Cerebellar nuclear complex (tissue), 1 donor: ENCODE data around the gene MAT2A.
"Not testable (repeated sequence)": the region's sequence is repeated elsewhere in the genome, so short reads cannot be mapped to it uniquely, and the experiment has no call there.

ENCODE experiments used
- DNase-seq, 2 experiments: peaks; one replicate each; lab custom pipeline; 2025; lab: John Stamatoyannopoulos, UW

Gene MAT2A

GRCh38 chr2:85547859-85548607 lies 9.1 kb downstream of the MAT2A start:
- no peak for DNase-seq

DNA sequence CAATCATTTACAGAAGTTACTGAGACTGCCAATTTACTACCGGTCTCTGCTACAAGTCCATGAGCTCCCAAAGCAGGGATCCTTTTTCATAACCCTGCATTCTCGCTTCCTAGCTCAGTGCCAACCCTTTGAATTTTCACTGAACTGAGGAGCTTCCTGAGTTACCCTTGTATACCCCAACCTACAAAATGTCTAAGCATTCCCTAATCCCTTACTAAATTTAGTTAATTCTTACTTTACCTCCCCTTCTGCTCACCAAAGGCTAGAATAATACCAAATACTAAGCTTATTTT lies 9.6 kb downstream of the MAT2A start:
- DNase-seq: no peak

GRCh38 chr2:85549095-85549494 lies 10.1 kb downstream of the MAT2A start:
- DNase-seq: no peak

DNA sequence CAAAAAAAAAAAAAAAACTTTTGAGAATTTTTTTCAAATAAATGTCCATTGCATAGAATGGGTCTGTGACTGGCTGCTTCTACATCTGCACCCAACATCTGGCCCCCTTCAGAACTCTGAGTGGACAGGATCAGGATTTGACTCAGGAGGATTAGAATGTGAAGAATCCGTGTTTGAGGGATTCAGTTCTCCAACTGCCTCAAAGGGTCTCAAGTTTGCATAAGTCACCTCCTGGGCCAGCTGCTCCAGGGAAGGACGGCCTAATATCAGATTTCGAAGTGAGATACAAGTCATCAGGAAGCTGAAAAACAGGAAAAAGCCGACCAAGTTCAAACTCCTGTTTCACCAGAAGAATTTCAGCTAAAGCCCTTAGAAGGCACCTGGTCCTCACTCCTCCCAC lies 10.9 kb downstream of the MAT2A start:
- DNase-seq: no peak

DNA sequence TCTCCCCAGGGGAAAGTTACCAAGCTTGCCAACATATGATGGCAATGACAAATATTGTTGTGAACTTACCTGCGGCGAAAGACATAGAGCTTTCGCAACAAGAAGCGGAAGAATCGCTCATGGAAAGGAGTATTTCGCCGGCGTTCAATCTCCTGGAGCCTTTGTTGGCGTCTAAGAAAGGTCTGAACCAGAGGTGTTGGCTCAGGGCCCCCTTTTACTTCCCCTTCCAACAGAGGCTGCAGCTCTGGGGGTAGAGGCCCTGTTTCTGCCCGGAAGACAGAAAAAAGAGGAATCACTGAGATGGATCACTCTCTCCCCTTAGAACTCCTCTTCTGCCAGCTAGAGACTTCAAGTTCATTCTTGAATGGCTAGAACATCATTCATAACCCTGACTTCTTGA lies 11.5 kb downstream of the MAT2A start:
- no peak for DNase-seq

DNA sequence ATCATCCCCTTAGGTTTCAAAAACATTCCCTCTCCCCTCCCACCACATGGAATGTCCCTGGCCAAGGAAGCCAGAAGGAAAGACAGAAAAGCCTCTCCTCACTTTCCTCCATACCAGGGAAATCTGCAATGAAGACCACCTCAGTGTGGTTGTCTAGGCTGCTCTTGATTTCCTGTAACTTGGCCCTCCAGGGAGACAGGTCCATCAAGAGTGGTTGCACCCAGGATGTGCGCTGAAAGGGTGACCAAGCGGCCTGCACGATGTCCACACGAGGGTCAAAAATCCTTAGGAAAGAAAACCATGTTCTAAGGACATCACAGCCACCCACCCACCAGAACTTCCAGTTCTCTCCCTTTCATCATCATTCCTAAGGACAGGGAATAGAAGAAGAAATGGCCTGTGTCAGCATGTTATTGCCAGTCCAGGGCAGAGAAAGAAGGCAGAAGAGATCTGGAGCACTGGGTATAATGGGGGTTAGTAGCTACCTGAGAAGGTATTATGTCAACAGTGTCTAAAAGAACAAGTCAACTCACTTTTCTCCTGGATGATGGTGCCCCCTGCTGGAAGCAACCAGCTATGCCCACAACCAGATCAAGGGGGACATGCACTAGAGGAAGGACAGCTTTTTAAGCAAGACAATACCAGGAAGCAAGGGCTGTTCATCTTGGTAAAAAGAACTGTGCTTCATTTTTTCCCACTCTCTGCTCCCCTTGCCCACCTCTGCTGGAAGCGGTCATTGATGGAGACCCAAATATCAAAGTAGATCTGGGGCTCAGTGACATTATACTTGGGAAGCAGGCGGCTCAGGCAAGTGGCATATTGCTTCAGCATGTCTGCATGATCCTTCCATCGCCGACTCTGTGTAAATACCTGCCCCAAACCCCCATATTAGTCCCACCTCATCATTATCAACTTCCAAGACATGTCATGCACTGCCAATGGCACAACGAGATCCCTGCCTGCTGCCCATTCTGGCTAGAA lies 13.0 kb downstream of the MAT2A start:
- DNase-seq: peak; percentile 7 to 48

DNA sequence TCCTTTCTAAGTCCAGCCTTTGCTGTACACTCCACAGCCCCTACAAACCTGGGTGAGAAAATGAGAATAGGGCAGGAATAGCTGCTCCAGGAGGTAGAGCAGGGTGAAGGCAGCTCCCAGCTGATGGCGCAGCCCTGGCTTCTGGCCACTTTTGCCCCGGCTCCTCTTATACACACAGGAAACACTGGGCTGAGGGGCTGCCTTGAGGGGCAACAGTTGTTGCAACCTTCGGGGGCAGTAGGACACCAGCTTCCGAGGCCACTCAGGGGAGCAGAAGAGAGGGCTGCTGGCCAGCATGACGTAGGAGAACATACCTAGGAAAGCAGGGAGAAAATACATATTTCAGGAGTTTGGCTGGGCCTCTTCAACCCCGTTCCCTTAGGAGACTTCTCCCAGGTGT lies 14.2 kb downstream of the MAT2A start:
- no peak for DNase-seq

GRCh38 chr2:85554980-85555612 lies 16.1 kb downstream of the MAT2A start:
- DNase-seq: no peak

GRCh38 chr2:85557130-85557529 lies 18.2 kb downstream of the MAT2A start:
- no peak for DNase-seq

DNA sequence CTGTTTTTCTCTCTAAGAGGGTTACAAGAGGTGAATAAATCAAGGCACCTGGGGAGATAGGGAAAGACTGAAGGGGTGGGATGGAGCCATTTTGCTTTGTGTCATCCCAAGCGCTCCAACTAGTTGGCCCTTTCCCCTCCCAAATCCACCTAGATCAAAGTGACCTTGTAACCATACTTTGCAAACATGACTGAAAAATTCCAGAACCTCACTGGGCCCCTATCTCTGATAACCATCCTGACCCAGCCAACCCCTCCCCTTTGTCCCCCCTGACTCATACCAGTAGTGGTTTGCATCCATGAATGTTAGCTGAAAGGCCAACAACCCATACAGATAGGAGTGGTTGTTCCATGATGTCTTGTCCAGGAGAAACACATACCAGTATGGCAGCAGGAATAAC lies 19.2 kb downstream of the MAT2A start:
- DNase-seq: no peak

DNA sequence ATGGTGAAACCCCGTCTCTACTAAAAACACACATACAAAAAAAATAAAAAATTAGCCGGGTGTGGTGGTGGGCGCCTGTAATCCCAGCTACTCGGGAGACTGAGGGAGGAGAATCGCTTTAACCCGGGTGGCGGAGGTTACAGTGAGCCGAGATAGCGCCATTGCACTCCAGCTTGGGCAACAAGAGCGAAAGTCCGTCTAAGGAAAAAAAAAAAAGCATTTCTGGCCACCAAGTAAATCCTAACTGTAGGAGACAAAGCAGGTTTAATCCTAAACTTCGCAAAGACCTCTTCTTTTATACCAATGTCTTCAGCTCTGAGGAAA lies 21.4 kb downstream of the MAT2A start:
- DNase-seq: not testable (repeated sequence)

DNA sequence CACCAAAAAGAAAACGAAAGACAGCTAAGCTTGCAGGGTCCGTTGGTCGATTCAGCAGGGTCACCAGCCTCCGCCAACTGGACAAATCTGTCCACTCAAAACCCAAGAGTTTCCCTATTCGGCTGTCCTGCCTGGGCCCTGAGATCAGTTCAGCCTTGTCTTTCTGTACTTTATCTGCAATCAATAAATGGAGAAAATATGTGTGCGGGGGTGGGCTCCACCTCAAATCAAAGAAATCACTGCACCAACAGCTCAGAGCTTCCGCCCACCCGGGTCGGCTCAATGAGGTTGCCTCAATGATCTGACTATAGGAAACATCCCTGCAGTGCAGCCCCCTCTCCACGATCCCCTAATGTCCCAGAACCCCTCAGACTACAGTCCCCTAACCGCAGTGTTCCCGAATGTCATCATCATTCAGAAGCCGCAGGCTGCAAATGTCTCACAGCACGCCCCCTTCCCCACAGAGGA lies 21.9 kb downstream of the MAT2A start:
- no peak for DNase-seq

DNA sequence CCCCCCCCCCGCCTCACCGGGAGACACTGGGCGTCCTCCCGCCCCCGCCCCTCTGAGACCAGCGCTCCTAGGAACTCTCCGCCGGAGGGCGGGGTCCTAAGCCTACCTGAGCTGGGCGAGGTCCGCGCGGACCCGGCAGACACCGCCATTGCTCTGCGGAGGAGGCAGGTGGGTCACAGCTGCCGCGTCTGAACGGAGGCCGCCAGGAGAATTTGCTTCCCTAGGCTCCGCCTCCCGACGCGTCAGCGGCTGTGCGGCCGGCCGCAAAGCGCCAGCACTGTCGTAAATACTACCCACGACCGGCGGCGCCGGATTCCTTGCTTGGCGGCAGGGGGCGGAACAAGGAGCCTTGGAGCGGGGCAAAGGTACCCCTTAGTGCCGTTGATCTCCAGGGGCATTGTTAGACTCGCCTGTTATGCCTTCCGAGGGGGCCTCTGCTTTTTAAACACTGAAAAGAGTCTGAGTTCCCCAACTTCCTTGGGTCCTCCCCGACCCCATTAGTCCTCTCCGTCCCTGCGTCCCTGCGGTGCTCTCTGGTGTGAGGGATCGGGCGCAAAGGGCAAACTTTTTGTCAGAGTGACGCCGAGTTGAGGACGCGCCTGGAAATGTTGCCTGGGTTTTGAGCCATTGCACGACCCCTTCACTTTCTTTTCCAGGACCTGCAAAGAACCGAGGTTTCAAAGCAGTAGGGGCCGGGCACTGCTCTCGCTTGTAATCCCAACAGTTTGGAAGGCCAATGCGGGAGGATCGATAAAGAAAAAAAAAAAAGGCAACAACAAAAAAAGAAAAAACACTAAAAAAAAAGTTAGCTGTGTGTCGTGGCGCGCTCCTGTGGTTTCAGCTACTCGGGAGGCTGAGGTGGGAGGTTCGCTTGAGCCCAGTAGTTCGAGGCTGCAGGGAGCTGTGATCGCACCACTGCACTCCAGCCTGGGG lies 22.6 kb downstream of the MAT2A start, which contains the start of gene GGCX:
Gene GGCX (minus strand): TSS at position 214 of the 933 bp plus-strand sequence. CDS start 65 bp downstream, at position 149.
- peak in 1 of 2 experiments; percentile 85 for DNase-seq

- no peak for DNase-seq
These were observed 25.2 kb downstream of the MAT2A start for GRCh38 chr2:85564144-85564563.

DNA sequence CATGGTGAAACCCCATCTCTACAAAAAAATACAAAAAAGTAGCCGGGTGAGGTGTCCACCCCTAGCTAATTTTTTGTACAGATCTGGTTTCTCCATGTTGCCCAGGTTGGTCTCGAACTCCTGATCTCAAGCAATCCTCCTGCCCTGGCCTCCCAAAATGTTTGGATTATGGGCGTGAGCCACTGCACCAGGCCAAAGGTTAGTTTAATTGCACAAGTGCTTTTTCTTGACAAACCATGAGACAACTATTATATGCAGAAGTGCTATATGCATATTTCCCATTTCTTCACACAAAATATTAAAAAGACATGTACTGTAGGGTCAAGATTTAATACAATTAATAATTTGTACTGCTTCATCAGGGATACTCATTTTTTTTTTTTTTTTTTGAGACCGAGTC lies 27.3 kb downstream of the MAT2A start:
- no peak for DNase-seq

GRCh38 chr2:85575739-85576138 lies 36.8 kb downstream of the MAT2A start:
- DNase-seq: no peak

GRCh38 chr2:85577063-85577385 lies 38.1 kb downstream of the MAT2A start:
- no peak for DNase-seq

- no peak for DNase-seq
These were observed 38.6 kb downstream of the MAT2A start, which contains the start of gene VAMP8 for GRCh38 chr2:85577386-85578242. Gene VAMP8, plus strand, starts transcription at chr2:85577586. Its CDS starts 61 bp downstream, at chr2:85577647.

DNA sequence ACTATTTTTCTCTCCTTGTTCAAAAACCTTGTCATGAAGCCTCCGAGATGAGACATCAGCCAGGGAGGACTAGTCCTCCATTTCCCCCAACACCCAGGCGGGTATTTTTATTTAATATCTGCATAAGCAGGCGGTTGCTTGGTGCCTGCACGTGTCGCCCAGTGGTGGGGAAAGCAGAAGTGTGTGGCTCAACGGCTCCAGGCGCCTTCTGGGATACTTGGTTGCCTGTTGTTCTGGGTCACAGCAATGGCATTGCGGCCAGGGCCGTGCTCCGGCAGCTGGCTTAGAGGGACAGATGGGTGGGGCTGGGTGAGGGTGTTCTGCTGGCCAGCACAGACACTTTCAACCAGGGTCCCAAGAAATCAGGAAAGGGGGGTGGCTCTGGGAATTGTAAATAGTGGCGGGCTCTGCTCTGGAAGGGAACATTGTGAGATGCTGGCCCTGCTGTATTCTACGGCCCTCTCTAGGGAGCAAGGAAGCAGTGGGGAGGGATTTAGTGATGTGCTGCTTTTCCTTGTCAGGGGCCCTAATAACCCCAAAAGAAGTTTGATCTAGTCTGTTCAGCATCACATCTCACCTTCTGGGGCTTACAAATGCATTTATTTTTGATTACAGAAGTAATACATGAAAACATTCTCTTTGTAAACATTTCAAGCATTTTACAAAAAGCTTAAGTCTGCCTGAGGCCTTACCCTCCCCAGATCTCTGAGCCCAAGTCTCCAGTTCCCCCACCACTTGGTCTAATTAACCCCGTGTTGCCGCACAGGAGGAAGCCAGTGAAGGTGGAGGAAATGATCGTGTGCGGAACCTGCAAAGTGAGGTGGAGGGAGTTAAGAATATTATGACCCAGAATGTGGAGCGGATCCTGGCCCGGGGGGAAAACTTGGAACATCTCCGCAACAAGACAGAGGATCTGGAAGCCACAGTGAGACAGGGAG lies 39.5 kb downstream of the MAT2A start:
- DNase-seq: no peak
